Stimulated activated CD4-positive, alpha-beta T cell treated with anti-CD3 and anti-CD28 coated beads, Interleukin-4, amount 100 ng/mL, for 4 hours (primary cell): ENCODE results near the gene FPR3.
"Not testable (repeated sequence)": the region's sequence is repeated elsewhere in the genome, so short reads cannot be mapped to it uniquely, and the experiment has no call there.

Source experiments
- DNase-seq, 2 experiments: peaks; one replicate each; pipeline ENCODE4 v3.0.0-alpha.2; 2020

Gene FPR3

DNA sequence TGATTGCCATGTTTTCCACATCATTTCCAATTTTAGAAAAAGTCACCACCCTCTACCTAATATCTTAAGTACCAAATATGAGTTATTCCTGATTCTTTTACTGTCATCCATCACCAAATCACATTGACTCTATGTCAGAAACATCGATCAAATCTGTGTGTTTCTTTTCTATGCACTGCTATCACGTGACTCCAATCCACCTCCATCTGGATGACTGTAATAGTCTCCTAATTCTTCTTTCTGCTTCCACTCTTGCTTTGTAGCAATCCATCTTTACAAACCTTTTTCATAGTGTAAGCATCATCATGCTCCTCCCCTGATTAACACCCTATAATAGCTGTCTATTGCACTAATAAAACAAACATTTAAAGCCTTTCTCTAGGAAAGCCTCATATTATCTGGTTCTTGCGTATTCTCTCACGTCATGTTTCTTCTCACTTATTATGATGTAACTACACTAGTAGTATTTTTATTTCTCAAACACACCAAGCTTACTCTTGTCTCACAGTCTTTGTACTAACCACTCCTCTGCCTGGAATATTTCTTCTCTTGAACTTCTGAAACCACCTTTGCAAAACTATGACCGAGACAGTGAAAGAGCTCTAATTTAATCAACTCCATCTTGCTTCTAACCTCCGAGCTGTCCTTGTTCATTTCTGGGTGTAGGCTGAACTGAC is 10.7 kb upstream of the FPR3 start:
- DNase-seq: no peak

DNA sequence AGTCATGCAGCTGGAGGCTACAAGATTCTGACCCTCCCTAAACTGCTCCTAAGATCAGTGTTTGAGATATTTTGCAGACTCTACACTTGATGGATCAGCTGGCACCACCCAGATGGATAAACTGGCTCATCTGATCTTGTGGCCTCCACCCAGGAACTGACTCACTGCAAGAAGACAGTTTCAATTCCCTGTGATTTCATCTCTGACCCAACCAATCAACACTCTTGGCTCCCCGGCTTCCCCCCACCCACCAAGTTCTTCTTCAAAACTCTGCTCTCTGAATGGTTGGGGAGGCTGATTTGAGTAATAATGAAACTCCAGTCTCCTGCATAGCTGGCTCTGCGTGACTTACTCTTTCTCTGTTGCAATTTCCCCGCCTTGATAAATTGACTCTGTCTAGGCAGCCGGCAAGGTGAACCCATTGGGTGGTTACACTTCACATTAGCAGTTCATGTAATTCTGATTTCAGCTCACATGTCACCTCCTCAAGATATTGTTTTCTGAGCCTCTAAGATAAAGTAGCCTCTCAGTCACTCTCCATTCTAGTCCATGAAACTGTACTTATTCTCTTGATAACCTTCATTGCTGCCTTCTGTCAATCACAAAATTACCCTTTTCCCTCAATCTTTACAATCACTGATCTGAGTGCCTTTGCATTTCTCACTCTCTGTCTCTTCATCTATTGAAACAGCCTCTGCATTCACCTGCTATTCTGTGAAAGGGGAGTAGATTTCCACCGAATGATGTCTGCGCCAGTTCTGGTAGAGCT is 9.9 kb upstream of the FPR3 start:
- peak; percentile 31 to 57 for DNase-seq

GRCh38 chr19:51786646-51787494 is 8.1 kb upstream of the FPR3 start:
- no peak for DNase-seq

GRCh38 chr19:51788029-51788428 is 6.9 kb upstream of the FPR3 start:
- DNase-seq: no peak

DNA sequence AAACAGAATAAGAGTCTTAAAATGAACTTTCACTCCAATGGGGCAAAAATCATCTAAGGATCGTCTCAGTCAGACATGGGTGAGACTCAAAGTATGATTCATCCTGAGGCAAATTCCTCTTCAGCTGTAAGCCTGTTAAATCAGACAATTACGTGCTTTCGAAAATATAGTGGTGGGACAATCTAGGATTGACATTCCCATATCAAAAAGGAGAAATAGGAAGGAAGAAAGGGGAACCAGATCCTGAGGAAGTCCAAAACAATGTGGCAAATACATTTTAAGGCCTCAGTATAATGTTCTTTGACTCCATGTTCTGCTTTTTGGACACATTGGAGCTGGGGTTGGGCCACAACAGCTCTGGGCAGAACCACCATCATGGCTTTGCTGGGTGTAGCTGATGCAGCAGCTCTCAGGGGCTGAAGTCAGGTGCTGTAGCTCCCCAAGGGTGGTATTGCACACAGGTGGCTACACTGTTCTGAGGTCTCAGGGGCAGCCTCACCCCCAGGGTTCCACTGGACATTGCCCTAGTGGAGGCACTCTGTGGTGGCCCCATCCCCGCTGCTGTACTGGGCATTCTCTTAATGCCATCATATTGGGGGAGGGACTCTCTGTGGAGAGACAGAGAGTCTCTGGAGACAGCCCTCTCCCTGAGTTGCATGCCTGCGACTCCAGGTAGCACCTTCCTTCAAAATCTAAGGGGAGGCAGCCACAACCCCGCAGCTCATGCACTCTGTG is 5.7 kb upstream of the FPR3 start:
- no peak for DNase-seq

DNA sequence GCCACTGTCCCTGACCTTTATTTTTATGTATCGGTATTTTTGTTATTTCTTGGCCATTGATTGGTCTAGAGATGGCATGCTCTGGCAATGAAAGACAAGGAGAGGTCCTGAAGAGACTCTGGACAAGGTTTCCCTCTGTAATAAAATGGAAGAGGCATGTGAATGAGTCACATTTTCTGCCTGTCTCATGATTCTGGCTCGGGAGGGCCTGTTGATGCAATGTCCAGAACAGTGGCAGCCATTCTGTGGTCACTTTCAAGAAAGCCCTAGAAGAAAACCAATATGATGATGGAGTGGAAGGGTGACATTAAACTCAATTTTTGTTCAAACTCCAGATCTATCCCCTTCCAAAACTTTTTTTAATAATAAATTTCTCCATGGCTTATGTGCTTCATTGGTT is 2.0 kb upstream of the FPR3 start:
- DNase-seq: no peak

DNA sequence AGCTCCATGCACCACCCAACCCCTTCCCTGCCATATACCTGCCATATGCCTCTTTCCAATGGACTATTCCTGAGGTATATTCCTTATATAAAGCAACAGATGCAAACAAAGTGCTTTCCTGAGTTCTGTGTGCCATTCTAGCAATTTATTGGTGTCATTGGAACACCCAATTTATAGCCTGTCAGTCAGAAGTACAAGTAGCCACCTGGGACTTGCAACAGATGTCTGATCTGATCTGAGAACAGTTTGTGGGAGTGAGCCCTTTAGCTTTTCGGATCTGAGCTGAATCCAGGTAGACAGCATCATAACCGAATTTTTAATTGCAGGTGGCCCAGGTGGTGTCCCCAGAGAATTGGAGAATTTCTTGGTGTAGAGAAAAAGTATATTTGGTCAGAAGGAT is 963 bp upstream of the FPR3 start:
- no peak for DNase-seq

DNA sequence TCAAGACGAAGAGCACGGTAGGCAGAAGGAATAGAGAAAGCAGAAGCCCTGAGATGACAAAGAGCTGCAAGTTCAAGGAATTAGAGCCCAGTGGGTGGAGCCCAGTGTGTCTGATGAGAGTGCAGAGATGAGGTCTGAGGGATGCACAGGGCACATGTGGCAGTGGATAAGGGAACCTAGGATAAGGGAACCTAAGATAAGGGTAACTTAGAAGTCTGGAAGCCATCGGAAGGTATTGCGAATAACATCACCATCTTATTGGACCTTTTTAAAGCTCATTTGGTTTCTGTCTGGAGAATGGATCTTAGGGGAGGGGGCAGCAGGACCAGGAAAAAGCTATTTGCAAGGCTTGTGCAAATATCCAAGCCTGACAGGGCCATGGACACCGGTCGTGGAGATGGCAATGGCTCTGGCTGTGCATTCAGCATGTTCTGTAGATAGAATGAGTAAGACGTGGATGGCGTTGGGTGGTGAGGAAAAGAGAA is 1.3 kb downstream of the FPR3 start:
- DNase-seq: no peak

DNA sequence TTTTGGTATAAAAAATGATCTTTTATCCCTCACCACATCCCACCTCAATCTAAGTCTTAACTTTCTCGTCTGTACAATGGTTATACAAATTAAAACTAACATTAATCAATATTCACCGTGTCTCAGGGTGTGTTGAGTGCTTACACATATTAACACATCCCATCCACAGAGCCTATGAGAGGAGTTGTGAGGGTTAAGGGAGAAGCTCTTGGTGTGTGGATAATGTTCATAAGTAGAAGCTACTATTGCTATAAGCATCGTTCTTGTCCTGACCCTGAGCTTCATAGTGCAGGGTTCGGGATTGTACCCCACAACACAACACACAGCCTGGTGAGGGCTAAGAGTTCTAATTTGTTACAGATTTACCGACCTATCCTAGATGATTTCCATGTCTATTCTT is 2.5 kb downstream of the FPR3 start:
- DNase-seq: no peak

- no peak for DNase-seq
Measured at GRCh38 chr19:51798062-51798461, 3.1 kb downstream of the FPR3 start.

DNA sequence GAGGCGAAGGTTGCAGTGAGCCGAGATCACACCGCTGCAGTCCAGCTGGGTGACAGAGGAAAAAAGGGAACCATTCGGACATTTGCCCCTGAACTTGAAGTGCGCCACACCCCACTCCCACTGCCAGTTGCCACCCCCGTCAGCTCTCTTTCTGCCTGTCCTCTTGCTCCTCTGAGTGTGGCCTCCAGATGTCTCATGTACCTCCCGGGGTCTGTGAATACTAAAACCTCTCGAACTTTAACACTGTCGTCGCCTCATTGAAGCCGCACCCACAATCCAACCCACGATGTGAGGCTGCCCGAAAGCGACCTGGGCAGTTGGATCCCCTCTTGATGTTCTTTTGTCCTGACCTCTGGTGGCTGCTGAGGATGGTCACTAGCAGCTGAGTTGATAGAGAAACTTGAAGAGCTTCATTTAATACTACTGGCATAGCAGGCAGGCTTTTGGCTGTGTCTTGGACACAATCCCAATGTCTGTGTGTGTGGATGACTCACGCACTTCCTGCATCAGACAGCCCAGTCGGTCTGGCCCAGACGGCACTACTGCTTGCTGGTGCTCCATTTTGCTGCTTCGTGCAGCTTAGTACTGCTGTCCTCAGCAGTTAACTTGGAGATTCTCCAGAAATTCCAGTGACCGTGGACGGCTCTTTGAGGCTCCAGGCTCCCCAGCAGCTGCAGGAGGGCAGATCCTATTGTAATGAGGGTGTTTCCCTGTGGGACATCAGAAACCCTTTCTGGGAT is 4.2 kb downstream of the FPR3 start:
- no peak for DNase-seq

- no peak for DNase-seq
Measured at GRCh38 chr19:51799774-51800472, 5.0 kb downstream of the FPR3 start.

- DNase-seq: no peak
Measured at GRCh38 chr19:51800473-51801244, 5.7 kb downstream of the FPR3 start.

- DNase-seq: no peak
Measured at GRCh38 chr19:51802775-51803174, 7.8 kb downstream of the FPR3 start.

GRCh38 chr19:51803519-51803918 is 8.6 kb downstream of the FPR3 start:
- no peak for DNase-seq

DNA sequence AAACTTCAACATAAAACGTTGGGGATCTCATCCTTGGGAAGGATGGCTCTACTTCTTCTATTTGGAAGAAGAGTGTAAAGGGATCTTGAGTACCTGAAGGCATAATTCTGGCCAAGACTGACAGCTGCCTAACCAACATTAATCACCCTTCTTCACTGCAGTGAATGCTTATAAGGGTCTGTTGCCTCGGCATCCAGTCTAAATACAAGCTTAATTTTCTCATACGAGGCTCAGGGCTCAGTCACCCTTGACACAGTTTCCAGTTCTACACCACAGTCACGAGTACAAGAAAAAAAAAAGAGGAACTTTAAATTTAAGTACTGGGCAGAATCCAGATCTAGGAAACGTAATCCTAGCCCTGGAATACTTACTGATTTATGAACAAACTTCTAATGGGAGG is 9.0 kb downstream of the FPR3 start:
- no peak for DNase-seq

- DNase-seq: not testable (repeated sequence)
Measured at GRCh38 chr19:51804789-51805188, 9.8 kb downstream of the FPR3 start.

- not testable (repeated sequence) for DNase-seq
Measured at GRCh38 chr19:51805396-51805795, 10.4 kb downstream of the FPR3 start.

GRCh38 chr19:51806571-51806970 is 11.6 kb downstream of the FPR3 start:
- DNase-seq: not testable (repeated sequence)

DNA sequence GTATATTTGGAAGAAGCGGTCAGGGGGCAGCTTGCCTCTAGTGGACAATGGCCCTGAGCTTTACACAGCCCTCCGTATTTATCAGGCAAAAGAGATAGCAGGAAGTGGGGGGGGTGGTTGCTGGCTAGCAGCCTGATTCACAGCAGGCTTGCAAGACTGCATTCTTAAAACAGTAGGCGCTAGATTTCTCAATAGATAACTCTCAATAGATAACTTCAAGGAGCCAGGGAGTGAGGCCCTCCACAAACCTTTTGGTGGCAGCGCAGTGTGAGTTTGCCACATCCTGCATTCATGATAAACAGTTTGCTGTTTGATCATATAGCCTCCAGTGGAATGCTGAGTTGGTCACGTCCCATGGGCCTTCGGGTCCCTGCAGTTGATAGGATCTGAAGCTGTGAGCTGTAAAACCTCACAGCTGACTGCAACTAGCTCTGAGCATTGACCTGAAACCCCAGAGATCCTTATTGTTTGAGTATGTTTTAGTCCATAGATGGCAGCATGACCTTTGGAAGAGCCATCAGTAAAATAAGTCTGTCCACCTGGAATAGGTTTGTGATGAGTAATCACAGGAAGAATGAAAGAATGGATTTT is 12.2 kb downstream of the FPR3 start:
- no peak for DNase-seq
